ENCODE measurements around the gene NRN1L.

GRCh38 chr16:67858500-67858899 lies 26.2 kb upstream of the NRN1L start:
- no peak for TF ChIP-seq EZH2 (IDR thresholded peaks at IDR 0.05; ENCODE audit: low read depth)
- TF ChIP-seq CTCF (conservative IDR thresholded peaks at IDR 0.05), result no peak

Data from PC-9 (cell line).